IMR-90 (cell line): ENCODE results near the gene BRPF3.

Experiments used
- CTCF ChIP-seq: conservative IDR thresholded peaks from 2 replicates; pipeline ENCODE4 v1.5.1; 2012; ENCODE audit warnings: mild to moderate bottlenecking, low read depth, low read length, improper control_type of control experiment
- POLR2A ChIP-seq: IDR thresholded peaks from 2 replicates; pipeline ENCODE4 v1.6.1; 2012; ENCODE audit warnings: mild to moderate bottlenecking, low read depth, low read length
- RFX5 ChIP-seq: IDR thresholded peaks from 2 replicates; pipeline ENCODE4 v1.8.0; 2012; ENCODE audit warnings: low read depth, mild to moderate bottlenecking, low read length, moderate library complexity

- TF ChIP-seq CTCF, result no peak
- TF ChIP-seq POLR2A, result no peak
- no peak for TF ChIP-seq RFX5
Observed at GRCh38 chr6:36248980-36249379, 52.4 kb downstream of the BRPF3 start.
